ENCODE results near the gene MREG. TPM values are rescaled to one million over a fixed set of nuclear protein-coding genes. Genes with fewer than 3 reads are reported as not detected.

The MREG gene
- total RNA-seq, 1 donor from 2014 or later, result 10.5 TPM

GRCh38 chr2:215914054-215914776 is 99.1 kb downstream of the MREG start:
- Histone ChIP-seq H3K4me3 (ENCODE audit: low read depth, low read length) (no peak overlapping the region), H3K27me3 (ENCODE audit: control insufficient read depth, insufficient read depth, low read length) (no peaks in the 10 kb centered on the region), H3K36me3 (ENCODE audit: control insufficient read depth, insufficient read depth, low read length) (no peaks in the 10 kb centered on the region)
- no peak for TF ChIP-seq CTCF (IDR thresholded peaks at IDR 0.05; ENCODE audit: insufficient read depth, low read length, poor library complexity, severe bottlenecking)
- no peak for DNase-seq (ENCODE audit: low read depth)

GRCh38 chr2:215912299-215912842 is 101.0 kb downstream of the MREG start:
- H3K27me3 ChIP-seq (ENCODE audit: control insufficient read depth, insufficient read depth, low read length), result no peaks in the 10 kb centered on the region

GRCh38 chr2:215911301-215912085 is 101.9 kb downstream of the MREG start:
- no peak for TF ChIP-seq CTCF (IDR thresholded peaks at IDR 0.05; ENCODE audit: insufficient read depth, low read length, poor library complexity, severe bottlenecking)
- Histone ChIP-seq H3K4me3 (ENCODE audit: low read depth, low read length) (no peak overlapping the region), H3K27me3 (ENCODE audit: control insufficient read depth, insufficient read depth, low read length) (no peaks in the 10 kb centered on the region), H3K36me3 (ENCODE audit: control insufficient read depth, insufficient read depth, low read length) (no peaks in the 10 kb centered on the region)
- no peak for DNase-seq (ENCODE audit: low read depth)

More at GRCh38 chr2:215912299-215912842, 101.0 kb downstream of the MREG start:
- H3K36me3 ChIP-seq (ENCODE audit: control insufficient read depth, insufficient read depth, low read length), result no peaks in the 10 kb centered on the region
- DNase-seq (ENCODE audit: low read depth), result no peak
- no peak for TF ChIP-seq CTCF (IDR thresholded peaks at IDR 0.05; ENCODE audit: insufficient read depth, low read length, poor library complexity, severe bottlenecking)
- H3K4me3 ChIP-seq (ENCODE audit: low read depth, low read length), result no peak overlapping the region

- TF ChIP-seq CTCF (IDR thresholded peaks at IDR 0.05; ENCODE audit: insufficient read depth, low read length, poor library complexity, severe bottlenecking), result no peak
- no peak for DNase-seq (ENCODE audit: low read depth)
- H3K36me3 ChIP-seq (ENCODE audit: control insufficient read depth, insufficient read depth, low read length), result no peaks in the 10 kb centered on the region
- no peaks in the 10 kb centered on the region for H3K27me3 ChIP-seq (ENCODE audit: control insufficient read depth, insufficient read depth, low read length)
- H3K4me3 ChIP-seq (ENCODE audit: low read depth, low read length), result no peak overlapping the region
Observed at GRCh38 chr2:215910180-215910579, 103.2 kb downstream of the MREG start.

- Histone ChIP-seq H3K27me3 (ENCODE audit: control insufficient read depth, insufficient read depth, low read length) (no peaks in the 10 kb centered on the region), H3K4me3 (ENCODE audit: low read depth, low read length) (no peak overlapping the region), H3K36me3 (ENCODE audit: control insufficient read depth, insufficient read depth, low read length) (no peaks in the 10 kb centered on the region)
- no peak for DNase-seq (ENCODE audit: low read depth)
- TF ChIP-seq CTCF (IDR thresholded peaks at IDR 0.05; ENCODE audit: insufficient read depth, low read length, poor library complexity, severe bottlenecking), result no peak
Observed at GRCh38 chr2:215907147-215907546, 106.2 kb downstream of the MREG start.

Data from kidney epithelial cell (primary cell).